ENCODE results near the gene SNX27. TPM values are rescaled to one million over a fixed set of nuclear protein-coding genes. Genes with fewer than 3 reads are reported as not detected.
A peak's percentile ranks its signal among the peaks of the same experiment; 100 is the strongest.

Gene SNX27
- total RNA-seq, 1 donor from 2014 or later: 62.1 TPM

GRCh38 chr1:151739590-151740355, 127.9 kb downstream of the SNX27 start:
- Histone ChIP-seq H3K9me3 (peaks cover 3% of the 10 kb centered on the region), H3K4me1 (peaks cover 4% of the 10 kb centered on the region), H3K4me3 (no peak overlapping the region), H3K27me3 (no peaks in the 10 kb centered on the region), H3K27ac (no peak overlapping the region), H3K36me3 (no peaks in the 10 kb centered on the region)
- ATAC-seq: peak; percentile 44
- no peak for TF ChIP-seq CTCF (IDR thresholded peaks at IDR 0.05)
- intact Hi-C loops (cut with DNase I): loop anchor here (10.0 kb wide), 1 partner anchor 145 kb away; no protein-coding TSS in a partner anchor
- no peak for DNase-seq

GRCh38 chr1:151741516-151741915, 129.7 kb downstream of the SNX27 start:
- Histone ChIP-seq H3K36me3 (no peaks in the 10 kb centered on the region), H3K4me3 (no peak overlapping the region), H3K4me1 (peaks cover 4% of the 10 kb centered on the region), H3K27ac (no peak overlapping the region), H3K27me3 (no peaks in the 10 kb centered on the region), H3K9me3 (peaks cover 3% of the 10 kb centered on the region)
- DNase-seq (no peak), ATAC-seq (no peak)
- no peak for TF ChIP-seq CTCF (IDR thresholded peaks at IDR 0.05)
- intact Hi-C loops (cut with DNase I): no loop called here

Other genes starting within 250 kb of the SNX27 start
- 321 TPM for gene SELENBP1, start 239.3 kb upstream of the SNX27 start, total RNA-seq
- gene PSMB4, start 212.5 kb upstream of the SNX27 start, total RNA-seq: 177 TPM
- gene POGZ, start 152.6 kb upstream of the SNX27 start, total RNA-seq: 96.3 TPM
- 62.5 TPM for gene CGN, start 100.7 kb upstream of the SNX27 start, total RNA-seq
- gene TUFT1, start 71.7 kb upstream of the SNX27 start, total RNA-seq: 13.3 TPM
- not detected for gene CELF3, start 104.8 kb downstream of the SNX27 start, total RNA-seq
- not detected for gene RIIAD1, start 109.5 kb downstream of the SNX27 start, total RNA-seq
- gene MRPL9, start 151.4 kb downstream of the SNX27 start, total RNA-seq: 54.6 TPM
- 12.8 TPM for gene TDRKH, start 178.4 kb downstream of the SNX27 start, total RNA-seq
- 0.29 TPM for gene LINGO4, start 193.4 kb downstream of the SNX27 start, total RNA-seq
- 16.4 TPM for gene RORC, start 219.8 kb downstream of the SNX27 start, total RNA-seq
- 0.29 TPM for gene C2CD4D, start 227.8 kb downstream of the SNX27 start, total RNA-seq
- gene THEM5, start 241.7 kb downstream of the SNX27 start, total RNA-seq: not detected